Activated T-helper 2 cell treated with anti-CD3 and anti-CD28 coated beads, Interferon-gamma antibody, Interleukin-2, Interleukin-4, amounts not matched to agents 10 μg/mL and 5 μg/mL and 100 μg/mL, durations not matched to agents 14 hours and 24 hours and 36 hours (primary cell): ENCODE measurements around the gene AHDC1. TPM values are rescaled to one million over a fixed set of nuclear protein-coding genes. Genes with fewer than 3 reads are reported as not detected.

Source experiments
- DNase-seq: peaks from one replicate; pipeline ENCODE4 v3.0.0; 2021; ENCODE audit warnings: low spot score
- H3K27ac Mint-ChIP-seq: one replicate; pipeline ENCODE4 v1.8.0; 2021; ENCODE audit warnings: mixed read lengths
- H3K27me3 Mint-ChIP-seq: one replicate; pipeline ENCODE4 v1.8.0; 2021; ENCODE audit warnings: low read depth, mixed read lengths
- H3K36me3 Mint-ChIP-seq: one replicate; pipeline ENCODE4 v1.8.0; 2021; ENCODE audit warnings: low read depth, mixed read lengths
- H3K4me1 Mint-ChIP-seq: one replicate; pipeline ENCODE4 v1.8.0; 2021; ENCODE audit warnings: low read depth, mixed read lengths
- H3K4me3 Mint-ChIP-seq: one replicate; pipeline ENCODE4 v1.8.0; 2021; ENCODE audit warnings: low read depth, mild to moderate bottlenecking, moderate library complexity, mixed read lengths
- H3K9me3 Mint-ChIP-seq: one replicate; pipeline ENCODE4 v1.8.0; 2021; ENCODE audit warnings: mixed read lengths
- intact Hi-C: fragments of 100-400 bp; cut with micrococcal nuclease; formaldehyde crosslinking; loops from one replicate; pipeline ENCODE4 v1.15.1; 2023
- total RNA-seq: library from RNA; stranded (reverse); gene quantifications from 2 replicates; pipeline ENCODE4 v1.2.3, GENCODE V29; 2022

The AHDC1 gene
- total RNA-seq, 1 donor from 2014 or later, result 29.3 TPM

- no peaks in the 10 kb centered on the region for H3K9me3 Mint-ChIP-seq
- no peaks in the 10 kb centered on the region for H3K36me3 Mint-ChIP-seq
- H3K4me1 Mint-ChIP-seq, result peaks cover 33% of the 10 kb centered on the region
- no peak overlapping the region for H3K27ac Mint-ChIP-seq
- peaks cover 2% of the 10 kb centered on the region for H3K27me3 Mint-ChIP-seq
- DNase-seq, result no peak
- H3K4me3 Mint-ChIP-seq, result no peak overlapping the region
- intact Hi-C loops, result no loop called here
Observed at GRCh38 chr1:27616441-27616840, 12.5 kb upstream of the AHDC1 start.

GRCh38 chr1:27615346-27616192, 11.6 kb upstream of the AHDC1 start:
- H3K4me1 Mint-ChIP-seq, result peaks cover 37% of the 10 kb centered on the region
- no peak for DNase-seq
- H3K27ac Mint-ChIP-seq, result no peak overlapping the region
- H3K36me3 Mint-ChIP-seq, result no peaks in the 10 kb centered on the region
- H3K9me3 Mint-ChIP-seq, result no peaks in the 10 kb centered on the region
- peaks cover 2% of the 10 kb centered on the region for H3K27me3 Mint-ChIP-seq
- H3K4me3 Mint-ChIP-seq, result no peak overlapping the region
- intact Hi-C loops, result no loop called here

GRCh38 chr1:27614625-27615344, 10.8 kb upstream of the AHDC1 start:
- H3K36me3 Mint-ChIP-seq, result no peaks in the 10 kb centered on the region
- H3K4me3 Mint-ChIP-seq, result no peak overlapping the region
- H3K27ac Mint-ChIP-seq, result no peak overlapping the region
- intact Hi-C loops, result no loop called here
- H3K4me1 Mint-ChIP-seq, result peaks cover 37% of the 10 kb centered on the region
- no peaks in the 10 kb centered on the region for H3K9me3 Mint-ChIP-seq
- no peak for DNase-seq
- peaks cover 2% of the 10 kb centered on the region for H3K27me3 Mint-ChIP-seq

GRCh38 chr1:27614043-27614624, 10.2 kb upstream of the AHDC1 start:
- intact Hi-C loops, result no loop called here
- H3K36me3 Mint-ChIP-seq, result no peaks in the 10 kb centered on the region

GRCh38 chr1:27612718-27613117, 8.8 kb upstream of the AHDC1 start:
- H3K27ac Mint-ChIP-seq, result no peak overlapping the region
- H3K27me3 Mint-ChIP-seq, result peaks cover 2% of the 10 kb centered on the region
- no peak overlapping the region for H3K4me3 Mint-ChIP-seq
- H3K9me3 Mint-ChIP-seq, result no peaks in the 10 kb centered on the region
- intact Hi-C loops, result no loop called here
- H3K4me1 Mint-ChIP-seq, result peaks cover 20% of the 10 kb centered on the region
- no peak for DNase-seq
- H3K36me3 Mint-ChIP-seq, result no peaks in the 10 kb centered on the region

More at GRCh38 chr1:27614043-27614624, 10.2 kb upstream of the AHDC1 start:
- no peak for DNase-seq
- Mint-ChIP-seq H3K9me3 (no peaks in the 10 kb centered on the region), H3K4me1 (peaks cover 32% of the 10 kb centered on the region), H3K4me3 (no peak overlapping the region), H3K27me3 (peaks cover 2% of the 10 kb centered on the region), H3K27ac (no peak overlapping the region)

- no peak for DNase-seq
- H3K4me3 Mint-ChIP-seq, result no peak overlapping the region
- H3K36me3 Mint-ChIP-seq, result no peaks in the 10 kb centered on the region
- H3K9me3 Mint-ChIP-seq, result no peaks in the 10 kb centered on the region
- H3K4me1 Mint-ChIP-seq, result peaks cover 18% of the 10 kb centered on the region
- intact Hi-C loops, result loop anchor here (2.0 kb wide), 1 partner anchor 17 kb away; no protein-coding TSS in a partner anchor
- no peak overlapping the region for H3K27ac Mint-ChIP-seq
- peaks cover 2% of the 10 kb centered on the region for H3K27me3 Mint-ChIP-seq
Observed at GRCh38 chr1:27611450-27611849, 7.5 kb upstream of the AHDC1 start.

- Mint-ChIP-seq H3K27me3 (peaks cover 4% of the 10 kb centered on the region), H3K36me3 (no peaks in the 10 kb centered on the region), H3K27ac (no peak overlapping the region), H3K9me3 (no peaks in the 10 kb centered on the region), H3K4me3 (no peak overlapping the region), H3K4me1 (peaks cover 23% of the 10 kb centered on the region)
- intact Hi-C loops, result loop anchor here (1.0 to 5.0 kb wide), 3 partner anchors 19 to 307 kb away; no protein-coding TSS in a partner anchor
- no peak for DNase-seq
Observed at GRCh38 chr1:27609618-27610240, 5.8 kb upstream of the AHDC1 start.

GRCh38 chr1:27609210-27609555, 5.2 kb upstream of the AHDC1 start:
- peaks cover 23% of the 10 kb centered on the region for H3K4me1 Mint-ChIP-seq
- no peak overlapping the region for H3K27ac Mint-ChIP-seq
- DNase-seq, result no peak
- H3K27me3 Mint-ChIP-seq, result peaks cover 4% of the 10 kb centered on the region
- no peaks in the 10 kb centered on the region for H3K36me3 Mint-ChIP-seq
- H3K9me3 Mint-ChIP-seq, result no peaks in the 10 kb centered on the region
- intact Hi-C loops, result loop anchor here (1.0 to 5.0 kb wide), 2 partner anchors 54 to 307 kb away; no protein-coding TSS in a partner anchor
- no peak overlapping the region for H3K4me3 Mint-ChIP-seq

- Mint-ChIP-seq H3K27me3 (peaks cover 4% of the 10 kb centered on the region), H3K9me3 (no peaks in the 10 kb centered on the region), H3K36me3 (no peaks in the 10 kb centered on the region), H3K4me1 (peaks cover 20% of the 10 kb centered on the region), H3K27ac (no peak overlapping the region), H3K4me3 (no peak overlapping the region)
- DNase-seq, result no peak
- intact Hi-C loops, result loop anchor here (5.0 kb wide), 1 partner anchor 305 kb away; no protein-coding TSS in a partner anchor
Observed at GRCh38 chr1:27607239-27607804, 3.4 kb upstream of the AHDC1 start.

GRCh38 chr1:27606708-27607238, 2.8 kb upstream of the AHDC1 start:
- Mint-ChIP-seq H3K4me3 (no peak overlapping the region), H3K9me3 (no peaks in the 10 kb centered on the region), H3K4me1 (peaks cover 22% of the 10 kb centered on the region), H3K27ac (no peak overlapping the region), H3K36me3 (no peaks in the 10 kb centered on the region), H3K27me3 (peaks cover 3% of the 10 kb centered on the region)
- DNase-seq, result no peak
- intact Hi-C loops, result loop anchor here (1.0 to 5.0 kb wide), 3 partner anchors 50 to 304 kb away; no protein-coding TSS in a partner anchor

GRCh38 chr1:27605796-27606707, 2.1 kb upstream of the AHDC1 start:
- Mint-ChIP-seq H3K27me3 (peaks cover 2% of the 10 kb centered on the region), H3K36me3 (no peaks in the 10 kb centered on the region), H3K4me1 (peaks cover 24% of the 10 kb centered on the region), H3K27ac (no peak overlapping the region), H3K9me3 (no peaks in the 10 kb centered on the region), H3K4me3 (peak overlapping the region; percentile 94)
- peak; percentile 42 for DNase-seq
- intact Hi-C loops, result loop anchor here (1.0 to 5.0 kb wide), 4 partner anchors 50 to 304 kb away; no protein-coding TSS in a partner anchor
